Esophagus (tissue), 2 donors: Measurements from ENCODE around the gene CRYAB. TPM values are rescaled to one million over a fixed set of nuclear protein-coding genes. Genes with fewer than 3 reads are reported as not detected.

Source experiments
- H3K27ac ChIP-seq, 2 donors: one replicate each; pipeline ENCODE4 v1.5.1; 2013; ENCODE audit warnings: low read depth in 2 of 2, mild to moderate bottlenecking in 2 of 2, inconsistent platforms in 1 of 2, low read length in 1 of 2, moderate library complexity in 1 of 2
- H3K27me3 ChIP-seq, 2 donors: one replicate each; pipeline ENCODE4 v1.6.1; 2013; ENCODE audit warnings: low read length in 2 of 2, control low read depth in 1 of 2, mild to moderate bottlenecking in 1 of 2; ENCODE audit not compliant: insufficient read depth in 2 of 2, control insufficient read depth in 1 of 2
- H3K36me3 ChIP-seq, 2 donors: one replicate each; pipeline ENCODE4 v1.6.1; 2013; ENCODE audit warnings: low read length in 1 of 2; ENCODE audit not compliant: control insufficient read depth in 2 of 2, insufficient read depth in 2 of 2
- H3K4me1 ChIP-seq, 2 donors: one replicate each; pipeline ENCODE4 v1.6.1; 2013; ENCODE audit warnings: low read length in 1 of 2; ENCODE audit not compliant: control insufficient read depth in 2 of 2, insufficient read depth in 2 of 2
- H3K4me3 ChIP-seq, 2 donors: one replicate each; pipeline ENCODE4 v1.5.1; 2013; ENCODE audit warnings: low read length in 2 of 2, mild to moderate bottlenecking in 2 of 2, low read depth in 1 of 2, moderate library complexity in 1 of 2
- H3K9me3 ChIP-seq, 2 donors: one replicate each; pipeline ENCODE4 v1.6.1; 2013; ENCODE audit warnings: mild to moderate bottlenecking in 2 of 2, low read depth in 1 of 2, low read length in 1 of 2, moderate library complexity in 1 of 2; ENCODE audit not compliant: control insufficient read depth in 2 of 2, insufficient read depth in 1 of 2
- WGBS, 2 donors: extraction: QIAGEN DNeasy Blood & Tissue Kit; methylation state at CpG; one replicate each; pipeline ENCODE4 v1.1.7; 2013; 5-methylcytosine and 5-hydroxymethylcytosine counted together
- polyA plus RNA-seq, 2 donors: library from polyadenylated mRNA; stranded (reverse); fragments of 200-250 nt; gene quantifications; one replicate each; pipeline ENCODE4 v1.2.3, GENCODE V29; 2013
- donor health status: healthy with polysubstance abuse.
- donor health status: Bipolar disorder and iron deficiency.

The CRYAB gene
- polyA plus RNA-seq, 2 donors: 89.6 to 173 TPM

DNA sequence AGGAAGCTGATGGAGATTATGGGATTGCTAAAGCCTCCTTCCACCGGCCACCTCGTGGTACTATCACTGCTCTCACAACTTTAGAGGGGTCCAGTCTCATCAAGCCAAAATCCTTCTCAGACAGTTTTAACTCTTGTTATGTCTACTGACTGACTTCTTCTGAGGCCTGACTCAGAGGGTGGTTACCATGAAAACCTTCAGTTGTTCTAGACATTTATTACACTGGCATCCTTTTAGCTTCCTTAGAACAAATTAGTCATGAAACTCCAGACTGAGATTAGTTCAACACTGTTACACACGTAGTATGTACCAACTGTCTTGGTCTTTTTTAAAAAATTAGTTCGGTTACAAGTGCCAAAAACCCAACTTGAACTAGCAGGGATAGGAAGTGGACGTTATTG, 33.1 kb upstream of the CRYAB start:
- Histone ChIP-seq H3K27ac (no peak overlapping the region), H3K4me1 (no peaks in the 10 kb centered on the region), H3K36me3 (no peaks in the 10 kb centered on the region), H3K27me3 (no peaks in the 10 kb centered on the region), H3K9me3 (no peaks in the 10 kb centered on the region), H3K4me3 (no peak overlapping the region)
- 59 to 60% methylated on average over 5 of the region's 5 CpGs for WGBS, 2 donors

DNA sequence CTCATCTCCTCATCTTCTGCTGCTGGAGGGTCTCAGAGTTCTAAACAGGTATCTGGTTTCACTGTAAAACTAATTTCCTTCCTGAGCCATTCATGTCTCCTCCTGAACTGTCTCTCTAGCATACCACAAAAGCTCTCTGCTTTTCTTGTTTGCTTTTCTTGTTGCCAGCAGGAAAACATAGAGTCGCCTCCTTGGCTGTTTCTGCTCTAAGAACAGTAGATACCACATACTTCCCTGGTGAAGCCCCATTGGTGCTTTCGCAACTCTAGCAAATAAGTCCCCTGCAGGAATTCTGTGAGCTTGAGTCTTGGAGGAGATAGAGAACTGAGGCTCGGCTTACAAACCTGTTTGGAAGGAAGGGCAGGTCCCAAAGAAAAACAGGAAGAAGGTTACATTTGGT, 32.6 kb upstream of the CRYAB start:
- no peaks in the 10 kb centered on the region for H3K9me3 ChIP-seq
- peak overlapping the region in 1 of 2 donors; percentile 8 for H3K27ac ChIP-seq
- 57 to 63% methylated on average over 3 of the region's 3 CpGs for WGBS, 2 donors
- H3K4me3 ChIP-seq: no peak overlapping the region
- no peaks in the 10 kb centered on the region for H3K36me3 ChIP-seq
- H3K4me1 ChIP-seq: no peaks in the 10 kb centered on the region
- H3K27me3 ChIP-seq: no peaks in the 10 kb centered on the region

GRCh38 chr11:111942829-111943228, 31.3 kb upstream of the CRYAB start:
- Histone ChIP-seq H3K27ac (no peak overlapping the region), H3K27me3 (no peaks in the 10 kb centered on the region), H3K4me1 (peaks cover 0 to 3% of the 10 kb centered on the region in 2 donors), H3K36me3 (no peaks in the 10 kb centered on the region), H3K4me3 (no peak overlapping the region), H3K9me3 (no peaks in the 10 kb centered on the region)
- 92 to 94% methylated on average over 7 of the region's 7 CpGs for WGBS, 2 donors

DNA sequence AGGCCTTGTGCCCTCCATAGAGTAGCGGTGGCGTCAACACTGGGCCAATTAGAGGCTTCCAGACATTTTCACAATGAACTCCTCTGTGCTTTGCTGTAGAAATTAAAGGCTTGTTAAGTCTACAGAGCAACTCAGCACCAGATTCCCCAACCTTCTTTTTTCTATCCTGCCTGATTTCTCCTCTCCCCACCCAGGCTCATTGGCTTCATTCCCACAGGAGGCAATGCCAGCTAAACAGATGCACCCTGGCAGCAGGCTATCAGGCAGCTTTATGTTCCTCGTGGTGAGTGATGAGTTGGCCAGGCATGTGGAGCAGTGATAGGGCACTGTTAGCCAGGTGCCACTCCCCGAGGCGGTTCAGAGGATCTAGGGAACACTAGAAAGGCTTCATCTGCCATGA, 30.4 kb upstream of the CRYAB start:
- Histone ChIP-seq H3K4me1 (peaks cover 0 to 3% of the 10 kb centered on the region in 2 donors), H3K27ac (no peak overlapping the region), H3K4me3 (no peak overlapping the region), H3K36me3 (no peaks in the 10 kb centered on the region), H3K27me3 (no peaks in the 10 kb centered on the region), H3K9me3 (no peaks in the 10 kb centered on the region)
- WGBS, 2 donors: 56 to 59% methylated on average over 5 of the region's 5 CpGs

DNA sequence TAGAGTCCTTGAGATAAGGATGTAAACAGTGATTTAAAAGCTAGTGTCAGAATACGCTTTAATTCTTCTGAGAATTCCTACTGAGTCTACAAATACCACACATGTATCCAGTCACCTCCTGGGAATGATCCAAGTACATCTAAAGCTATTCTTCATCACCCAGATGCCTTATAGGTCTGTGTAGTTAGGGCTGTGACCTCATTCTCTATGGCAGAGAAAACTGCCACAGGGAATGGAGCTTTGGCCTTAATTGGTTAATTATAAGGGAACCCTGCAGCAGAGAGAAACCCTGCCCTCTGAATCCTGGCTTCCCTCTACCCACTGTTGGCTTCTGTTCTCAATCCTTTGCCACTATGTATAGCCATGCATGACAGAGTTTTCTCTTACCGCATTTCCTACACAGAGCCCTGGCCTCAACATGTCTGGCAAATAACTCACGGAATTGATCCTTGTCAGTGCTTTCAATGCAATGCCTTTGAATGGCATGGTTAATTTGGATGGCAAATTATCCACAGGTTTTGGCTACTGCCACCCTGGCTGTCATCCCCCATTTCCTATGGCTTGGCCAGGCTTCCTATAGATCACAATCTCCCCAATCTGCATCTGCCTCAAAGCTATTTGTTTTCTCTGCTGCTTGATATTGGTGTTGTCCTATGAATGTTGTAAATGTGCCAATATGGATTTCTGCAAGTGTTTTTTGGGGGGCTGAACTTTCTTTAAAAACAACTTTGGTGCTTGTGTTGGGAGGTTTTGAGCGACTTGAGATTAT, 28.4 kb upstream of the CRYAB start:
- 63 to 74% methylated on average over 4 of the region's 4 CpGs for WGBS, 2 donors
- no peaks in the 10 kb centered on the region for H3K9me3 ChIP-seq
- H3K27me3 ChIP-seq: no peaks in the 10 kb centered on the region
- peaks cover 0 to 3% of the 10 kb centered on the region in 2 donors for H3K4me1 ChIP-seq
- no peaks in the 10 kb centered on the region for H3K36me3 ChIP-seq
- no peak overlapping the region for H3K27ac ChIP-seq
- H3K4me3 ChIP-seq: no peak overlapping the region

GRCh38 chr11:111938687-111939160, 27.2 kb upstream of the CRYAB start:
- 31 to 32% methylated on average over 7 of the region's 7 CpGs for WGBS, 2 donors
- Histone ChIP-seq H3K27ac (peak overlapping the region; percentile 2 to 16), H3K36me3 (no peaks in the 10 kb centered on the region), H3K4me1 (peaks cover 0 to 3% of the 10 kb centered on the region in 2 donors), H3K9me3 (no peaks in the 10 kb centered on the region), H3K27me3 (no peaks in the 10 kb centered on the region), H3K4me3 (no peak overlapping the region)

- H3K4me3 ChIP-seq: no peak overlapping the region
- no peaks in the 10 kb centered on the region for H3K9me3 ChIP-seq
- H3K27ac ChIP-seq: peak overlapping the region; percentile 2 to 38
- H3K27me3 ChIP-seq: no peaks in the 10 kb centered on the region
- H3K36me3 ChIP-seq: no peaks in the 10 kb centered on the region
- H3K4me1 ChIP-seq: peaks cover 0 to 3% of the 10 kb centered on the region in 2 donors
- 79 to 80% methylated on average over 7 of the region's 7 CpGs for WGBS, 2 donors
These were observed 26.3 kb upstream of the CRYAB start for GRCh38 chr11:111937844-111938243.

DNA sequence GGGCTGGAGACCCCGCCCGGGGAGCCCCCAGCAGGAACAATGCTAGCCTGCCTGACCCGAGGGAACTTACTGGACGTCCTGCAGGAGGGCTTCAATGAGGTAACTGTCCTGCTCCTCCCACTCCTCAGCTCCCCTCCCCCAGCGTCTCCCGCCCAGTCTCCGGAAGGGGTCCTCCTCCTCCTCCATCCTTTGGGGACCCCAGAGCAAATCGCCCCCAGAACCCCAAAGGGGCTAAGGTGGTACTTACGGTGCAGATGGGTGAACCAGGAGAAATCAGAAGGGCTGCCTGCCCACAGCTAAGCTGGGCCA, 25.8 kb upstream of the CRYAB start:
- Histone ChIP-seq H3K27me3 (no peaks in the 10 kb centered on the region), H3K27ac (peak overlapping the region; percentile 4 to 38), H3K4me3 (peak overlapping the region; percentile 57 to 79), H3K36me3 (no peaks in the 10 kb centered on the region), H3K9me3 (no peaks in the 10 kb centered on the region), H3K4me1 (peaks cover 0 to 3% of the 10 kb centered on the region in 2 donors)
- 9 to 14% methylated on average over 9 of the region's 9 CpGs for WGBS, 2 donors

DNA sequence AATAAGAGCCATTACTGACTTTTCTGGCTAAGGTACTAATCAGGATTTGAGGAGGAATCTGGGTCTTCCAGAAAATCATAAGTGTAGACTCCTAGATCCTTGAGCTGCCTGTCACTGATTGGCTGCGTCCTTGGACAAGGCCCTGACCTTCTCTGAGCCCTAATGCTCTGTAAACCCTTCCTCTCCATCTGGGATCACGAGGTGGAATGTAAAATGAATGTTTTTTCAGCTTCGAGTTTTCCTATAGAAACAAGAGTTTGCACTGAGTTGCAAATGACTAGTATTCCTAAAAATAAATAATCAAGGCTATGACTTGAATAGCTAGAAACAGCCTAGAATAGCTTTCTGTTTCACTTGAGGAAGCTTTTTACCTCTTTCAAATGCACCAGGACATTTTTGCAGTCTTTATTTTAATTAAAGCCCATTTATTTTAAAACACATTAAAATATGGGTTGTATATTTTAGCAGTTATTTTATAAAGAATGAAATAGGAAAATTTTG, 24.5 kb upstream of the CRYAB start:
- peak overlapping the region in 1 of 2 donors; percentile 35 for H3K27ac ChIP-seq
- H3K9me3 ChIP-seq: no peaks in the 10 kb centered on the region
- WGBS, 2 donors: 54 to 57% methylated on average over 3 of the region's 3 CpGs
- H3K36me3 ChIP-seq: no peaks in the 10 kb centered on the region
- H3K4me1 ChIP-seq: peaks cover 0 to 3% of the 10 kb centered on the region in 2 donors
- no peak overlapping the region for H3K4me3 ChIP-seq
- H3K27me3 ChIP-seq: no peaks in the 10 kb centered on the region
